ENCODE results near the gene PSME1.
A peak's percentile ranks its signal among the peaks of the same experiment; 100 is the strongest.
"Not testable (repeated sequence)": the region's sequence is repeated elsewhere in the genome, so short reads cannot be mapped to it uniquely, and the experiment has no call there.

The PSME1 gene

GRCh38 chr14:24105609-24106239, 30.3 kb upstream of the PSME1 start:
- DNase-seq (ENCODE audit: low spot score) = not testable (repeated sequence)

- no peak for DNase-seq (ENCODE audit: low spot score)
Observed at GRCh38 chr14:24106672-24107271, 29.2 kb upstream of the PSME1 start.

DNA sequence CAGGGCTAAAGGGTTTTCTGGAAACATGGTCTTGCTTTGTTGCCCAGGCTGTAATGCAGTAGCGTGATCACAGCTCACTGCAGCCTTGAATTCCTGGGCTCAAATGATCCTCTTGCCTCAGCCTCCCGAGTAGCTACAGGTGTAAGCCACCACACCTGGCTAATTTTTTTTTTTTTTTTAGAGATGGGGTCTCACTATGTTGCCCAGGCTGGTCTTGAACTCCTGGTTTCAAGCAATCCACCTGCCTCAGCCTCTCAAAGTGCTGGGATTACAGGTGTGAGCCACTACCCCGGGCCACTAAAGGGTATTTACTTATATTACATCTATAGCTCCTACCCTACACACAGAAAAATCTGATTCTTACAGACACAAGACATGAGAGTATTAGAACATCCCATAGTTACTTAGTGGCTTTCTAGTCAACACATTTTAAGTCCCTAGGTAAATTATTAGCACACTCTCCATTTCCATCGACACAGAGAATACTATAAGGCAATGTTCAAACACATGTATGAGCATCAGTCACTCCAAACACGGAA, 27.6 kb upstream of the PSME1 start:
- DNase-seq (ENCODE audit: low spot score) = no peak

- no peak for DNase-seq (ENCODE audit: low spot score)
Observed at GRCh38 chr14:24110060-24110459, 25.9 kb upstream of the PSME1 start.

DNA sequence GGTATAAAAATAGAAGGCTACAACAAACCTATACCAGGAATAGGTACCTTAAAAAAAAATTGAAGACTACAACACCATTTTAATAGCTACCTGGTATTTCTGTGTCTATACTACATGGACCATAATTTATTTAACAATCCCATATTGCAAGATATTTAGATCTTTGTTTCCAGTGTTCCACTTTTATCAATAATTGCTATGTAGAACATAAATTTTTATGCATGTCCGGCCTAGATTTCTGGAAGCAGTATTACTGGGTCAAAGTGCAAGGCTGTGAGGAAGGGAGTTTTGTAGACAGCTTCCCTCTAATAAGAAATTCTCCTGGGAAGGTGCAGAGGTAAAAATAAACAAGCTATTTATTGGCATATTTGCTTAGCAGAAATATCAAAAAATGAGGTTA, 25.5 kb upstream of the PSME1 start:
- no peak for DNase-seq (ENCODE audit: low spot score)

DNA sequence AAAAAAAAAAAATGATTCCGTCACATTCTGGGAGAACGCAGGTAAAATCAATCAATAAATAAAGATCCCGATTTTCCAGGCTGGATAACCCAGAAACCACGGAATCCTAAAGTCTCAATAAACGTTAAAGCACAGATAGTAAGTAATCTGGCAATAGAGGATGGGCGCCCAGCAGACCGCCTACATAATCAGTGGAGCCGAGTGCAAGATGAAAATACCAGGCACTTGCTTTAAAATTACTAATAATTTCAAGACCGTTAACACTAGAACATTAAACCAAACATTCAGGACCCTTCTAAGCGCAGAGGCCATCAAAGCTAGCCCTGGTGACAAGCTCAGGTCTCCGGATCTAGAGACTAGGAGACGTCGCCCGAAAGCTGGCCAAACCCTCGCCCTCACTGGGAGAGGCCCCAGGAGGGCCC, 22.6 kb upstream of the PSME1 start:
- DNase-seq (ENCODE audit: low spot score) = no peak

DNA sequence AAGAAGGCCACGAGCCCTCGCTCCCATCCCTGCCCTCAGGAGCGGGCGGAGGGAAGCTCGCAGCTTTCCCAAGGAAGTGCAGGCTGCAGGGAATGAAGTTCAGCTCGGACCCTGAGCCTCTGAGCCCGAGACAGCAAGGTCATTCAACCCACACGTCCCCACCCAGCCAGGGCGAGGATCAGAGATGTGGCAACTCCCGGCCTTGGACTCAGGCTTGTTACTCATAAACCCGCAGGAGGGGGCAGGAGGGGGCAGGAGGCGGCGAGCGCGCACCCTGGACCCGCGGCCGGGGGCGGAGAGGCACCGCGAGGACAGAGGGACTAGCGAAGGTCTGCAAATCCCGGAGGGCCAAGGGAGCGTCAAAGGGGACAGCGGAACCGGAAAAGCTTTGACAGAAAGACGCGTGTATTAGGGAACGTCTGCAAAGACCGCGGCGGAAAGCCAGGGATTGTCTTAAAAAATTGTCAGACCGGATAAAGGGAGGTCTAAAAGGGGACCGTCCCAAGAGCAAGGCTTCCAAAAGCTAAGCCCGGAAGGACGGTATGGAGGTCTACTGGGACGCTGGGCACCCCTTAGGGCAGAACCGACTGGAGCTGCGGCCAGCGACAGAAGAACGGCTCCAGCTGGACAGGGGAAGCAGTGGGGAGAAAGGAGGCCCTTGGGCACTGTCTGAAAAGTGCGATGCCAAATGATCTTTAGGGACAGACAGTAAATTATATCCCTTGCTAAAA, 22.0 kb upstream of the PSME1 start:
- peak; percentile 87 for DNase-seq (ENCODE audit: low spot score)

GRCh38 chr14:24114532-24115421, 21.2 kb upstream of the PSME1 start, which contains the start of the genes DCAF11 and NRL:
Gene DCAF11, plus strand, starts transcription at chr14:24114777. Its CDS starts 818 bp downstream, at chr14:24115595.
Gene NRL, minus strand, starts transcription at chr14:24114949. Its CDS starts 32,101 bp downstream, at chr14:24082848.
- peak; percentile 99 for DNase-seq (ENCODE audit: low spot score)

- no peak for DNase-seq (ENCODE audit: low spot score)
Observed at GRCh38 chr14:24115422-24116127, 20.4 kb upstream of the PSME1 start.

DNA sequence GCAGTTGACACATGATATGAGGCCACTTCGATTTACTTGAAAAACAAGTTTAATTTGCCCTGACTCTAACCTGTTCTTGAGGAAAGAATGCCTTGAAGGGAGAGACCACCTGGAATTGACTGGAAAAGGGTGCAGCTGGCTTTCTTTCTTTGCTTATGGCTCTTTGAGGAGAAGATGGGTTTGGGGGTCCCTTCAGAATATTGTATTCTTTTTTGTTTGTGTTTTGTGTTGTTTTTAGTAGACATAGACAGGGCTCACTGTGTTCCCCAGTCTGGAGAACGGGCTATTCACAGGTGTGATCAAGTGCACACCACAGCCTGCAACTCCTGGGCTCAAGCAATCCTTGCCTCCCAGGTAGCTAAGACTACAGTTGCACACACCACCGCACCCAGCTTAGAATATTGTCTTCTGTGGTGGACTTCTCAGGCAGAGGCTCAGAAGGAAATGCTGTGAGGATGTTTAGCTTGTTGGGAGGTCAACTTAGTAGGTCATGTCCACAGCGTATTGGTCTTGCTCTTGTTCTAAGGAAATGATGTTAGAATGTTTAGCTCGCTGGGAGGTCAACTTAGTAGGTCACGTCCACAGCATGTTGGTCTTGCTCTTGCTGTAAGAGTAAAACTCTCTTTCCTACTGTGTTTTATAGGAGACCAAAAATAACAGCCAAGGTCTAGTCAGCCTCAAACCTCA, 19.7 kb upstream of the PSME1 start:
- no peak for DNase-seq (ENCODE audit: low spot score)

DNA sequence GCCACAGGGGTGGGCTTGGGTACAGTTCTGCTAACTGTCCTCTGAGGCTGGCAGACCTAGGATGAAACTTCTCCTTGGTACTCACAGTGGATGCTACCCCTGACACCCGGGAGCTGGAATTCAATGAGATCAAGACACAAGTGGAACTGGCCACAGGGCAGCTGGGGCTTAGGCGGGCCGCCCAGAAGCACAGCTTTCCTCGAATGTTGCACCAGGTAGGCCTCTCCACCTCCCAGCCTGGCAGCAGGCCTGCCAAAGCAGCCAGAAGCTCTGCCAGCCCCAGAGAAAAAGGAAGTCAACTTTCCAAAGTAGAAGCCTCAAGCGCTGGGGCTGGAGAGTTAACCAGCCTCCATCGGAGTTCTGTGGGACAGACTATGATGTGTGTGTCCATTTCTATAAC, 18.8 kb upstream of the PSME1 start:
- DNase-seq (ENCODE audit: low spot score) = no peak

DNA sequence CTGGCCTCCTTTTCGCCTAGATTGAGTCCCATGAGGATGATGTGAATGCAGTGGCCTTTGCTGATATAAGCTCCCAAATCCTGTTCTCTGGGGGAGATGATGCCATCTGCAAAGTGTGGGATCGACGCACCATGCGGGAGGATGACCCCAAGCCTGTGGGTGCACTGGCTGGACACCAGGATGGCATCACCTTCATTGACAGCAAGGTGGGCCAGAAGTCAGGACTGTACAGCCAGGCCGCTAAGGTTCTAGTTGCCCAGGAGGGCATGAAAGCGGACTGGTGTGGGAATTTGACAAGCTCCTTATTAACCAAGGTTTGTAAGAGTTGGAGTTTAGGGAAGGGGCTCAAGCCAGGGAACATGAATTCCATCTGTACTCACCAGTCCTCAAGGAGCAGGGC, 16.3 kb upstream of the PSME1 start:
- no peak for DNase-seq (ENCODE audit: low spot score)

GRCh38 chr14:24121210-24121609, 14.8 kb upstream of the PSME1 start:
- no peak for DNase-seq (ENCODE audit: low spot score)

- DNase-seq (ENCODE audit: low spot score) = no peak
Observed at GRCh38 chr14:24122416-24122815, 13.6 kb upstream of the PSME1 start.

GRCh38 chr14:24122898-24123297, 13.1 kb upstream of the PSME1 start:
- no peak for DNase-seq (ENCODE audit: low spot score)

DNA sequence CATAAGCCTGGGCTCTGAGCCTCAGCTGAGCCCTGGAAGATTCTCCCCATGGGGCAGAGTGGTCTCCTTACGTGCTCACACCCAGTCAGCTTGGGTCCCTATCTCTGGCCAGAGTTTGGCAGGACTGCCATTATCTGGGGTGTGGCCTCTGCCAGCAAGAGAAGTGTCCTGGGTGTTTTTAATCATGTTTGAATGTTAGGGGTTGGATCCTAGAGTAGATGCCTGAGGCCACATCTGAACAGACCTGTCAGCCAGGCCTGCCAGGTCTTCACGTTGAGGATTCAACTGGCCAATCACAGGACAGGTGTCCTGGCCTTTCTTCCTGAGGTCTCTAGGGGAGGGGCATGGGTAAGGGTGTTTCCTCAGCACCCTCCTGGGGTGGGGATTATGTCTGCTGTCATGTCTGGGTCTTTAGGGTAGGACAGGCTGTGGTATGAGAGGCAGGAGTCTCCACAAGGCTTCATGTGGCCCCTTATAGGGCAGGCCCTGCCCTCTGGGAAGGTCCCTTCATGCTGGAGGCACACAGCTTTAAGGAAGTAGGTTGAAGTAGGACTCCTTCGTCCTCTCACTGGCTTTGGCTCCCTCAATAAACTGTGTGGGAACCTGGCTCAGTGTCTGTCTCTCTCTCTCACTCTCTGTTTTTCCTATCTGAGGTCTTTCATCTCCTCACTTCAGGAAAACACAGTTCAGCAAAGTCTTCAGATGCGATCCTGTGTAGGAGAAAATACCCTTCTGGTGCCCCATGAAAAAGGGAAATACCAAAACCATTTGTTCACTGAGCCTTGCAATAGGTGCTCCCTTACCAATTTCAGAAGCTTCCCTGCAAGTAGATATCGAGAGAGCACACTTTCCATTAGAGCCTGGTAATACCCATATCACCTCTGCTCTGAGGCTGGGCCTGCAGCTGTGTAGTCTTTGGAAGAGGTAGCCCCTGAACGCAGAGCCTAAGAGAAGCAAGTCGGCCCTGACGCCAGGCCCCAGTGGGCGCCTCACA, 12.3 kb upstream of the PSME1 start:
- DNase-seq (ENCODE audit: low spot score) = no peak

- DNase-seq (ENCODE audit: low spot score) = no peak
Observed at GRCh38 chr14:24126939-24127338, 9.1 kb upstream of the PSME1 start.

DNA sequence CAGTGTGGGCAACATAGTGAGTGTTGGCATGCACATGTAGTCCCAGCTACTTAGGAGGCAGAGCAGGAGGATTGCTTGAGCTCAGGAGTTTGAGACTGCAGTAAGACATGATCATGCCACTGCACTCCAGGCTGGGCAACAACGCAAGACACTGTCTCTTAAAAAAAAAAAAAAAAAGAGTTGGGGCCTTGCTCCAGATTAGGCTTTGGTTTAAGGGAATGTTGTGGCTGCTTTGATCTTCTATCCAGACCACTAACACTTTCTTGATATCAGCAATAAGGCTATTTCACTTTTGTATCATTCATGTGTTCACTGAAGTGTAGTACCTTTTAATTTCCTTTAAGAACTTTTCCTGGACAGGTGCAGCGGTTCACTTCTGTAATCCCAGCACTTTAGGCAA, 8.3 kb upstream of the PSME1 start:
- DNase-seq (ENCODE audit: low spot score) = no peak

DNA sequence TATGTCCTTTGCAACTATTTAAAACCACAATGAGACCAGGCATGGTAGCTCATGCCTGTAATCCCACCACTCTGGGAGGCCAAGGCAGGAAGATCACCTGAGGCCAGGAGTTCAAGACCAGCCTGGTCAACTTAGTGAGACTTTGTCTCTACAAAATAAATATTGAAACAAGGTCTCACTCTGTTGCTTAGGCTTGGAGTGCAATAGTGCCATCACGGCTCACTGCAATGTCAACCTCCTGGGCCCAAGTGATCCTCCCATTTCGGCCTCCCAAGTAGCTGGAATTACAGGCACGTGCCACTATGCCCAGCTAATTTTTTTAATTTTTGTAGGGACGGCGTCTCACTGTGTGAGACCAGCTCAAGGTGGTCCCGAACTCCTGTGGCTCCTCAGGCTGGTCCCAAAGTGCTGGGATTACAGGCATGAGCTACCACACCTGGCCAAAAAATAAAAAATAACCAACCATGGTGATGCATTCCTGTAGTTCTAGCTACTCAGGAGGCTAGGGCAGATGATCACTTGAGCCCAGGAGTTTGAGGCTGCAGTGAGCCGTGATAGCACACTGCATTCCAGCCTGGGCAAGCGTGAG, 6.5 kb upstream of the PSME1 start:
- DNase-seq (ENCODE audit: low spot score) = no peak

All from kidney capillary endothelial cell (primary cell).